Measurements from ENCODE around the gene PTPRN2. TPM values are rescaled to one million over a fixed set of nuclear protein-coding genes. Genes with fewer than 3 reads are reported as not detected.

The PTPRN2 gene
- polyA plus RNA-seq, 1 of the 3 experiments (the other 2 are of a cell fraction) = 4.0 TPM

- CTCF ChIA-PET = interaction anchor here (0.8 kb wide), 1 partner anchor 19 kb away, joined by 3 read pairs; no protein-coding TSS in a partner anchor
These were observed 1027.9 kb downstream of the PTPRN2 start for GRCh38 chr7:157559596-157560257.

GRCh38 chr7:157558875-157559595 lies 1028.6 kb downstream of the PTPRN2 start:
- no peak overlapping the region for H3K27ac ChIP-seq (ENCODE audit: low read depth in 2 of 2, low read length in 1 of 2)
- H3F3A ChIP-seq (replicated peaks; ENCODE audit: insufficient read depth) = no peaks in the 10 kb centered on the region
- no peaks in the 10 kb centered on the region for H3K79me2 ChIP-seq (ENCODE audit: insufficient read depth)
- 76% methylated on average over 23 of the region's 27 CpGs for WGBS (ENCODE audit: low lambda C conversion rate)
- no peaks in the 10 kb centered on the region for H3K9me2 ChIP-seq
- no peaks in the 10 kb centered on the region for H3K36me3 ChIP-seq (replicated peaks in 1 of 2; ENCODE audit: control insufficient read depth in 1 of 2, insufficient read depth in 2 of 2, low read length in 1 of 2)
- H4K20me1 ChIP-seq (ENCODE audit: insufficient read depth) = no peaks in the 10 kb centered on the region
- no peak overlapping the region for H2AFZ ChIP-seq (ENCODE audit: low read depth)
- ChIA-PET CTCF (interaction anchor here (0.8 kb wide), 1 partner anchor 19 kb away, joined by 3 read pairs; no protein-coding TSS in a partner anchor), POLR2A (no interaction called here)
- no peaks in the 10 kb centered on the region for H3K27me3 ChIP-seq (ENCODE audit: insufficient read depth)
- H3K9ac ChIP-seq = no peak overlapping the region
- no peak for DNase-seq
- no peaks in the 10 kb centered on the region for H3K4me1 ChIP-seq (ENCODE audit: control insufficient read depth in 1 of 2, insufficient read depth in 2 of 2, low read depth in 1 of 2, low read length in 1 of 2)
- no peak overlapping the region for H3K4me3 ChIP-seq (ENCODE audit: low read depth in 2 of 2, low read length in 1 of 2)
- no peak for TF ChIP-seq RFX5 (IDR thresholded peaks at IDR 0.05; ENCODE audit: low read length)
- TF ChIP-seq YY1 (IDR thresholded peaks at IDR 0.05; ENCODE audit: low read depth) = no peak
- no peak for TF ChIP-seq ELF1 (IDR thresholded peaks at IDR 0.05)
- TF ChIP-seq JUND (IDR thresholded peaks at IDR 0.05) = no peak
- TF ChIP-seq EZH2phosphoT487 (IDR thresholded peaks at IDR 0.05; ENCODE audit: borderline replicate concordance, low read depth) = no peak
- no peak for TF ChIP-seq MEF2A (IDR thresholded peaks at IDR 0.05; ENCODE audit: borderline replicate concordance, low read depth)
- TF ChIP-seq, protein P1, sequence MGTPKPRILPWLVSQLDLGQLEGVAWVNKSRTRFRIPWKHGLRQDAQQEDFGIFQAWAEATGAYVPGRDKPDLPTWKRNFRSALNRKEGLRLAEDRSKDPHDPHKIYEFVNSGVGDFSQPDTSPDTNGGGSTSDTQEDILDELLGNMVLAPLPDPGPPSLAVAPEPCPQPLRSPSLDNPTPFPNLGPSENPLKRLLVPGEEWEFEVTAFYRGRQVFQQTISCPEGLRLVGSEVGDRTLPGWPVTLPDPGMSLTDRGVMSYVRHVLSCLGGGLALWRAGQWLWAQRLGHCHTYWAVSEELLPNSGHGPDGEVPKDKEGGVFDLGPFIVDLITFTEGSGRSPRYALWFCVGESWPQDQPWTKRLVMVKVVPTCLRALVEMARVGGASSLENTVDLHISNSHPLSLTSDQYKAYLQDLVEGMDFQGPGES (IDR thresholded peaks at IDR 0.05; ENCODE audit: low read depth, low read length) = no peak
- TF ChIP-seq TCF12 (IDR thresholded peaks at IDR 0.05) = no peak
- TF ChIP-seq RCOR1 (IDR thresholded peaks at IDR 0.05; ENCODE audit: low read length) = no peak
- no peak for TF ChIP-seq MXI1 (IDR thresholded peaks at IDR 0.05; ENCODE audit: low read depth, low read length)
- TF ChIP-seq POLR2AphosphoS5 (IDR thresholded peaks at IDR 0.05; ENCODE audit: low read depth, low read length) = no peak
- no peak for TF ChIP-seq GATA2 (CRISPR knock-in tag; IDR thresholded peaks at IDR 0.05)
- no peak for TF ChIP-seq SIN3A (IDR thresholded peaks at IDR 0.05; ENCODE audit: borderline replicate concordance, low read depth, low read length)
- TF ChIP-seq, protein P2, sequence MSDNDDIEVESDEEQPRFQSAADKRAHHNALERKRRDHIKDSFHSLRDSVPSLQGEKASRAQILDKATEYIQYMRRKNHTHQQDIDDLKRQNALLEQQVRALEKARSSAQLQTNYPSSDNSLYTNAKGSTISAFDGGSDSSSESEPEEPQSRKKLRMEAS (IDR thresholded peaks at IDR 0.05; ENCODE audit: low read depth) = no peak
- no peak for TF ChIP-seq RXRA (IDR thresholded peaks at IDR 0.05; ENCODE audit: borderline replicate concordance, low read depth)
- no peak for TF ChIP-seq CHD2 (IDR thresholded peaks at IDR 0.05; ENCODE audit: low read length, partially characterized antibody)
- TF ChIP-seq NRF1 (IDR thresholded peaks at IDR 0.05; ENCODE audit: low read depth, low read length) = no peak
- TF ChIP-seq USF2 (IDR thresholded peaks at IDR 0.05; ENCODE audit: borderline replicate concordance, low read depth, low read length) = no peak
- H3K9me3 ChIP-seq = no peaks in the 10 kb centered on the region
- H3K4me2 ChIP-seq = no peak overlapping the region

More at GRCh38 chr7:157559596-157560257, 1027.9 kb downstream of the PTPRN2 start:
- no peaks in the 10 kb centered on the region for H3K79me2 ChIP-seq (ENCODE audit: insufficient read depth)
- no peak overlapping the region for H3K4me3 ChIP-seq (ENCODE audit: low read depth in 2 of 2, low read length in 1 of 2)
- H3K4me2 ChIP-seq = no peak overlapping the region
- no peaks in the 10 kb centered on the region for H3K27me3 ChIP-seq (ENCODE audit: insufficient read depth)
- no peaks in the 10 kb centered on the region for H3K9me2 ChIP-seq
- no peaks in the 10 kb centered on the region for H3K4me1 ChIP-seq (ENCODE audit: control insufficient read depth in 1 of 2, insufficient read depth in 2 of 2, low read depth in 1 of 2, low read length in 1 of 2)
- no peak overlapping the region for H2AFZ ChIP-seq (ENCODE audit: low read depth)
- 82% methylated on average over 16 of the region's 20 CpGs for WGBS (ENCODE audit: low lambda C conversion rate)
- no peak for DNase-seq
- no peak for TF ChIP-seq ELF1 (IDR thresholded peaks at IDR 0.05)
- no peak for TF ChIP-seq MXI1 (IDR thresholded peaks at IDR 0.05; ENCODE audit: low read depth, low read length)
- TF ChIP-seq FOXM1 (IDR thresholded peaks at IDR 0.05; ENCODE audit: low read depth) = no peak
- no peak for TF ChIP-seq TEAD4 (IDR thresholded peaks at IDR 0.05; ENCODE audit: borderline replicate concordance, insufficient read depth)
- TF ChIP-seq RAD21 (IDR thresholded peaks at IDR 0.05; ENCODE audit: low read length) = no peak
- TF ChIP-seq GABPA (IDR thresholded peaks at IDR 0.05; ENCODE audit: low read depth) = no peak
- H3K9ac ChIP-seq = no peak overlapping the region
- H3K36me3 ChIP-seq (replicated peaks in 1 of 2; ENCODE audit: control insufficient read depth in 1 of 2, insufficient read depth in 2 of 2, low read length in 1 of 2) = no peaks in the 10 kb centered on the region
- H3K27ac ChIP-seq (ENCODE audit: low read depth in 2 of 2, low read length in 1 of 2) = no peak overlapping the region
- H4K20me1 ChIP-seq (ENCODE audit: insufficient read depth) = no peaks in the 10 kb centered on the region
- H3K9me3 ChIP-seq = no peaks in the 10 kb centered on the region
- H3F3A ChIP-seq (replicated peaks; ENCODE audit: insufficient read depth) = no peaks in the 10 kb centered on the region
- POLR2A ChIA-PET = no interaction called here
